GM19043 (cell line): ENCODE results near the gene MARCHF11.

Source experiments
- ATAC-seq: cut with Tn5 transposase; IDR thresholded peaks from one replicate; pipeline ENCODE4 v1.9.1; 2021; ENCODE audit warnings: low read depth; ENCODE audit not compliant: unreplicated experiment

MARCHF11 gene

DNA sequence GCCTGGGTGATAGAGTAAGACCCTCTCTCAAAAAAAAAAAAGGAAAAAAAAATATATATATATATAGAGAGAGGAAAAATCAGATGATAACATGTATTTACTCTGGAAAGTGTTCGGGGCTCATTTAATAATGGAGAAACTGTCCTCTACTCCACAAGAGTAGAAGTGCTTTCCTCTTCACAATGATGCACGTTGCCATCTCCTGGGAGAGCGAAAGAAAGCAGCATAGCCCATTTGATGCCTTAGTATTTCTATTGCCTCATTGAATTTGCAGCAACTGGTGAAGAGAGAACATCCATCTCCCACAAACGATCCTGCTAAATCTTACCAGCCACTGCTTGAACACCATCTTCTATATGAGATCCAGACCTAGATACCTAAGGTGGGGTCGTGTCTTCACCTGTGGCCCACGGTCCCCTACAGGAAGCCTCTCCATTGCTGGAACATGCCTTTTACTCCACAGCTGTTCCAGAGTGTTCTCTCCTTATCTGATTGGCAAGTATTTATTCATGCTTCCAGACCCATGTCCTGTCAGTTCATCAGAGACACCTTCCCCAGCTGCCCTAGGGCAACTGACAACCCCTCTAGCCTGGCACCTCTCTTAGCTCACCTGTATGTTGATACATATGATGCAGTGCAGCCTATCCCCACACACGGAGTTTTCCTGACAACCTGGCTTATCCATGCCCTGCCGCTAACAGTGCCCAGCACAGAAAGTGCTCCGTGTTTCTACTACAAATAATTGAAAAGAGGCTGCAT, 115.3 kb downstream of the MARCHF11 start:
- no peak for ATAC-seq

DNA sequence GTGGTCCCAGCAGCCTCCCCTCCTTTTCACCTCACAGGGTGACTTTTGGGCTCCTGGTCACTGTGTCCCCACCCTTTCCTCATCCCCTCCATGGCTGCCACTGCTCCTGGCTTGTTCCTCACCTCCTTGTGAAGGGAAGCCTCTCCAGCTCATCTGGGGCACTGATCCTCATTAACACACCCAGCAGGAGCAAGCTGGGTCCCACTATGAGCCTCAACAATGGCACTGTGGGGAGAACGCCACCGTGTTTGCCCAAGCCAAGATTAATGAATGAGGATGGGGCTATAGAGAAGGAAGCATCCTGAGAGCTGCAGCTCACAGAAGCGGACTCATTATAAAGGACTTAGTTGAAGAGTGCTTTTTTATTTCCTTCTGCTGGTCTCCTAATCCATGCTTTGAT, 118.4 kb downstream of the MARCHF11 start:
- no peak for ATAC-seq

DNA sequence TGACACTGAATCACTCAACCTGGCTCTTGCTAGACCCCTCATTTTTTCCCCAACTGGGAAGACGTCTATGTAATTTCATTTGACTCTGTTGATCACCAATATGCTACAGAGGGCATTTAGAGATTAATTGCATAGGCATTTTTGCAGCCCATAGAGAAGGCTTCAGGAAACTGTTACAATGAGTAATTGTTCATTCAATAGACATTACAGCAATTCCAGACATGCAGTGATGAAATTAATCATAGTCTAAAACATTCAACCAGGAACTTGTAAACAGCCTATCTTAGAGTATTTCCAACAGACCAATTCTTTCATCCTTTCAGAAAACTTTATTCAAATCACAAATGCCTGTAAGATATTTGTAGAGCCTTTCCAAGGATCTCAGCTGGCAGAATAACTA, 122.3 kb downstream of the MARCHF11 start:
- no peak for ATAC-seq

DNA sequence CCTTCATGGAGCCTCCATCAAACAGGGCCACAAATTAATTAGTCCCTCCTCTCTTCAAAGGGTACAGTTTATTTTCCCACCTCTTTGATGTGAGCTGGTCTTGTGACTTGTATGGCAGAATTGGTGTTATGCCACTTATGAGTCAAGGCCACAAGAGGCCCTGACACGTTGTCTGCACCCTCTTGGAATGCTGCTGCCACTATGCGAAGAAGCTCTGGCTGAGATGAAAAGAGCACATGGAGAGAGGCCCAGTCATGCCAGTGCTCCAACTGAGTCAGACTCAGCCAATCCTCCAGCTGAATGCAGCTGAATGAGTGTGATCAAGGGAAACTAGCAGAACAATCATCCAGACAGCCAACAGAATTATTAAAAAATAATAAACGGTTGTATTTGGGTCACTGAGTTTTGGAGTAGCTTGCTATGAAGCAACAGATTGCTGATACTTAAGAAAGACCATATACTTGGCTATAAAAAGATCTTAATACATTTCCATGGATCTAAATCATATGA, 128.3 kb downstream of the MARCHF11 start:
- ATAC-seq, result no peak

DNA sequence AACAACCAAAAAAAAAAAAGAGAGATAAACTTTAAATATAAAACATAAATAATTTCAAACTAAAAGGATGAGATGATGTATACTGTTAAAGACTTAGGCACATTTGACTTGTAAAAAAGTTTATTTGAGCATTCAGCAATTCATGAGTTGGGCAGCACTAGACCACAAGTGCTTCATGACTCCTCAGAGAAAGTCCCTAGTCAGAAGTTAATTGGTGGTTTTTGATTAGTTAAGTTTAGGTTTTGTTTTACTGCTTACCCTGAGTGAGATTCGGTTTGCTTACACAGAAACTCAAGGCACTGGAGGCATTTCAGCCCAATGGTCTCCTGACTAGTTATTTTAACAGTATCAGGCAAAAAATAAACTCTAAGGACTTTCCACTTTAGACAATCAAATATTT, 129.2 kb downstream of the MARCHF11 start:
- no peak for ATAC-seq

DNA sequence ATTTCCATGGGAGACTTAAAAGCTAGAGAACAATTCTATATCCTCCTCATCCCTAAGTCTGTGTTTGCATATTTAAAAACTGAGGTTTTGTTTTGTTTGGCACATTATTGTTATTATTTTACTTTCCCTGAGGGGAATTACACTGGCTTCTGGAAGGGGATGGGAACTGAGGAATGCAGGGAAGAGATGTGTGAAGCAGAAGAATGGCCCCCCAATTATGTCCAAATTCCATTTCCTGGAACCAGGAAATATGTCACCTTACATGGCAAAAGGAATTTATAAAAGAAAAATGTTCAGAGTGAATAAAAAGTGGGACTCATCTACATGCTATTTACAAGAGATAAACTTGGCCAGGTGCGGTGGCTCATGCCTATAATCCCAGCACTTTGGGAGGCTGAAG, 129.8 kb downstream of the MARCHF11 start:
- no peak for ATAC-seq

DNA sequence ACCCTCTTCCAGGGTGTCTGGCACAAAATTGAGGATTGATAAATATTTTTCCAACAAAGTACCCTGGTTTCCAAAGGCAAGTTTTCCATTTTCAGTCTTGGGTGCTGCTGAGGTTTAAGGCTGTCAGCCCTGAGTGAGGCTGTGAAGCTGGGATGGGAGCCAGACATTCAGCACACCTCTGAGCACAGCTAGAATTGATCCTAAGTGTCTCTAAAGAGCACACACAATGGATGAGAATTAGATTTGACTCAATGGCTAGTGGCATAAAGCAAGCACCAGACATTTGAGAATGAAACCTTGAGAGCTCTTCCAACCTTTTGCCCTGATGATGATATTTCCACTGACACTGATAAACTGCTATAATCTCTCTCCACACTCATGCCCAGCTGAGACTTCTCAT, 131.5 kb downstream of the MARCHF11 start:
- ATAC-seq, result no peak

DNA sequence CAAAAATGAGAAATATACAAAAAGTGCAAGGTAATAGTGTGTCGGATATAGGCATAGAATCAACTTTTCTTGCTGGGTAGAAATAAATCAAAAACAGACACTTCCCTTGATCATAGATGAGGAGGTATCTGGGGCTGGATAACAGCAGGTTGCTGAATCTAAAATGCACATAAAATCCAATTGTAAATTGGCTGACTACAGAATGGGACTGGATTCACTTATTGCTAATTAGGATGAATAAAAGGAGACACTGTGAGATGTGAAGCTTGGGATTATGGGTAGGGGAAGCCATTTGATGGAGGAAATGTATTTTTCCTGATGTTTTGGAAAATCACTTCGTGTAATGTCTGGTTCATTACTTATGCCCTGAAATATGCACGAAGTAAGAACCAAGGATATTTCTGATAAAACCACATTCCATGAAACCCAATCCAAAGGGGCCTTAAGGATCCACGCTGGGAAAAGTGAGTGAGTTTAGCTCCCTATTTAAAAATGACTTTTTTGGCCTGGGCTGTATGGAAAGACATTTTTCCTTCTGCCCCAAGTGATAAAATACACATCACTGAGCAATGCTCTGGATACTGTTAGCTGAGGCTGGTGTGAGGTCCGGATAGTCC, 136.1 kb downstream of the MARCHF11 start:
- ATAC-seq, result no peak

DNA sequence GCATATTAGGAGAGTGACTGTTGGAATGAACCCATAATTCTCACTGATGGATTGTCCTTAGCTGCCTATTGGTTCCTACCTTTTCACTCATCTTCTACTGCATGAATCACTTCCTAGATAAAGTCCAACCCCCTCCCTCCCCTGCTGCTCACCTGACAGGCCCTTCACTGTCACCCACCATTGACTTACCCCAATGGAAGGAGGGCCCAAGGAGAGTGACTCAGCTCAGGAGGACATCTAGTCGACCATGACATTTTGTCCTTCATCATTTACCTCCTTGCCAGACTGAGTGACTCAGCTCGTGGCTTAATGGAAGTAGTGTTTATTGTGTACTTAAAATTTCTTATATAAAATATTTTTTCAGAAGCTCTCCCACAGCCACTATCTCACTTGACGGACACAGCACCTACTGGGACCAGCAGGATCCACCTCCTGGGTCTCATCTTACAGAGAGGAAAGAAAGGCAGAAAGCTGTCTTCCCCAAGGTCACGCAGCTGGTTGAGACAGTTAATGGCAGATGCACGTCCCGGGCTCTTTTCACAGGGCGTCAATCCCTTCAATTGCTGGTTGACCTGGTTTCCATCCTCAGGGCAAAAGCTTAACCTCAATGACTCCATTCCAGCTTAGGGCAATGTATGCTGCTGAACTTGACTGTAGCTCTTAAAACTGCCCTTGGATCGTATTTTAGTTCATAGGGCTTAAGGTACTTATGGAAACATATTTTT, 142.3 kb downstream of the MARCHF11 start:
- ATAC-seq, result no peak

DNA sequence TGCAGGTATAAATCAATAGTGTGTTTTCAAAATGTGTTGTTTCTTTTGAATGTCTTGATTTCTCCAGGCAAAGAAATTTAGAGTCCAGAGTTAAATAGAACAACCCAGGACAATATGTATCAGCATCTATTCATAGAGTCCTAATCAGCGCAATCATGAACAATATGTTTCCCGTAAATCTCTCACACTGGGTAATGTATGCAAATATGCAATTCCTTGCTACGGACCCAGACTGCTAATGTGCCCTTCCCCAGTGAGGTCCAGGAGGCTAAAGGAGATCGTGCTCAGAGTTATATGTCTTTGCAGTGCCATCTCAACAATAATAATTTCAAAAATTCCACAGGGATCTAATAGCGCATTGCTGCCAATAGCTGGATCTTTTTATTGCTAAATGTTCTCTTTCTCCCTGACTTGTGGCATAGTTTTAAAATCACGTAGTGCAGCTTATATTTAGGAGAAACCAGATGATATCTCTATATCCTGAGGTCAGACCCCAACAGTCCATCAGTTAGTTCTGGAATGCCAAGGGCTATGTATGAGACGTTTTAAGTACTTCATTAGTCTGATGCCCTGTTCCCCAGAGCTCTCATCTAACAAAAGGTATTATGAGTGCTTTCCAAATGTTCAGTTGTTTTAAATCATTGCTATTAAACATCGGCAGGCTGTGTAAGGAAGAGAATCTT, 145.1 kb downstream of the MARCHF11 start:
- ATAC-seq, result no peak

DNA sequence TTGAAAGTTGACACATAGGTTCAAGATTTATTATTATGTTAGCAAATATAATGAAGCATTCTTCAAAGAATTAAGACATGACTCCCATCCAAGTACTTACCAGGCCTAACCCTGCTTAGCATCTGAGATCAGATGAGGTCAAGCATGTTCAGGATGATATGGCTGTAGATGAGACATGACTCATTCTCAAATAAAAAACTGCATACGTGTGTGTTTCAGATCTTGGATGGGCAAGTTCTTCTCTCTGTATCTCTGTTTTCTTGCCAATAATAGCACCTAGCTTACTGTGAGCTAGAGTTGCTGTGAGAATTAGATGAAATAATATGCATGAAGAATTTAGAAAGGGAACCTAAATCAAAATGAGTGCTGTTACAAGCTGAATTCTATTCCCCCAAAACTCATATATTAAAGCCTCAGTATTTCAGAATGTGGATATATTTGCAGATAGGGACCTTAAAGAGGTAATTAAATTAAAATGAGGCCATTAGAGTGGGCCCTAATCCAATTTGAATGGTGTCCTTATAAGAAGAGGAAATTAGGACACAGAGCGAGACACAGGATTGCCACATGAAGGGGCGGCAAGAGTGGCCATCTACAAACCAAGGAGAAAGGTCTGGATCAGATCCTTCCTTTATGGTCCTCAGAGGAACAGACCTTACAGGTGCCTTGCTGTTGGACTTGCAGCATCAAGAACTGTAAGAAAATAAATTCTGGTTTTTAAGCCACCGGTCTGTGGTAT, 146.2 kb downstream of the MARCHF11 start:
- no peak for ATAC-seq

DNA sequence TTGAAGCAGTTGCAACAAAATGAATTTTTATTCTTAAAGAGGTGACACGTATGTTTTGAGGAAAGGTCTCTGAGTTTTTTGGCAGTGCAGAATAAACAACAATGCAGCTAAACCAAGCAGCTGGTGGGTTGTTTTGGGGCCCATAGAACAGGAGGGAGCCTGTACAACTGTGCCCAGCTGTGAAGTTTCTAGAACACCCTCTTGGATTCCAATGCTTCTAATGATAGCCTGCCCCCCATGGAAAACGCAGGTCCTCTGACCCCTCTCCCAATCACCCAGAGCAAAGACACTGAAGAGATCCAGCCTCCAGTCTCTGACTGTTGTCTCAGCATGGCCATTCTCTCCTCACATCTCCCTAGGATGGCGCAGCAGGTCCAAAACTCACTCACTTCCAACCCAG, 150.9 kb downstream of the MARCHF11 start:
- ATAC-seq, result no peak

DNA sequence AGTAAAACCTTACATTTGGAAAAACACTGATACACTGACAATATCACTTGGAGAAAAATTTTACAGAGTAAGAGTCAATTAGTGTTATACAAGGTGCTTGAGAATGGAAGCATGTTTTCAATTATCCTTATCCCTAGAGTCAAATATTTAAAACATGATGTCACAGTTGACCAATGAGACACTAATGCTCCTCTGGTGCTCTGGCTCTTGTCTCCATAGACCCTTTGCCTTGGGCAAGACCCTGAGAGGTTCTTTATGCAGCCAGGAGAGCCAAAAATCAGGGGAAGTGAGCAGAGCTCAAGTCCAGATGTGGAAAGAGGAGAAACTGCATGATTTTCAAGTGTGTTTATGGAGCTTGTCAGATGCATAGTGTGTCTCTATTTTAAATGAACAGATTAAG, 153.9 kb downstream of the MARCHF11 start:
- ATAC-seq, result no peak

DNA sequence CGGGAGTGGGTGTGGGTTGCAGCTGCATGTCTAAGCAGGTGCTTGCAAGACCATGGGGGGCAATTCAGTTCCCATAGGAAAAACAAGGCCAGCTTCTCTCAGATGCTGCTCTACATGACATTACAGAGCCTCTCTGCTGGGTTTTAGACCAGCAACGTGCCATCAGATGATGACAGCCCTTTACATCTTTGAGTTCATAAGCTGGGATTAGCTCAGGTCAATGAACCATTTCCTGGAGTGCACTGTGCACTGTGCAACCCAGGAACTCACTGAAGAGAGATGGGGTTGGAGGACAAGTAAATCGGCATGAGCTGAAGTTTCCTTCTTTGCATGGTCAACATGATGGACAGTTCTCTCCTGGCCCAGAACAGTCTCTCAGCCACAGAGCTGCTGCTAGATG, 160.6 kb downstream of the MARCHF11 start:
- no peak for ATAC-seq

DNA sequence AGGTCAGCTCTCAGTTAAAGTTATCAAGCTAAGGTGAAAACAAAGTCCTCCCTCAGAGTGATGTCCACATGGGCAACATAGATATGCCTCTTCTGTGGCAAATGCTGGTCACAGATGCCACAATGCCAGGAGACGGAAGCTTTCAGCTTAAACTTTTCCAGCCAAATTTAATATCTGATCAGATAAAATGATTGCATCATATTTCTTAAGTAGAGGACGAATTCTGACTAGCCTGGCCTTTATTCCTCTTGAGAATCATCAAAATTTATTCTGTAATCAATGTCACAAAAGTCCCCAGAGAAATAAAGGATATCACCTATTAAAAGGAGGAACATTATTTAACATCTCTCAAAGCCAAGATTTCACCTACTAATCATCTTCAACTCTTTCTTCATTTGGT, 161.9 kb downstream of the MARCHF11 start:
- ATAC-seq, result no peak
